Psoas muscle (tissue), 8 donors: ENCODE measurements around the gene SASH1. TPM values are rescaled to one million over a fixed set of nuclear protein-coding genes. Genes with fewer than 3 reads are reported as not detected.

ENCODE experiments used
- ATAC-seq, 4 donors: fragments of 200-7000 bp; cut with Tn5 transposase; one replicate each; pipeline ENCODE4 v1.9.1; 2020; ENCODE audit warnings: moderate library complexity in 3 of 4, mild to moderate bottlenecking in 2 of 4
- DNase-seq, 2 donors: peaks; one replicate each; pipeline ENCODE4 v3.0.0-alpha.2; 2020
- H3K27ac ChIP-seq: fragments of 200-600 bp; one replicate; pipeline ENCODE4 v1.8.0; 2022
- H3K27me3 ChIP-seq, 3 donors: fragments of 200-600 bp in 1 of 3; one replicate each; pipeline versions ENCODE4 v1.6.1 to v1.8.0; 2013 to 2022; ENCODE audit warnings: low read length in 2 of 3, mild to moderate bottlenecking in 2 of 3, moderate library complexity in 1 of 3; ENCODE audit not compliant: insufficient read depth in 3 of 3
- H3K36me3 ChIP-seq, 2 donors: fragments of 200-600 bp in 1 of 2; one replicate each; pipeline versions ENCODE4 v1.6.1 to v1.8.0; 2013 to 2022; ENCODE audit warnings: low read depth in 1 of 2, mild to moderate bottlenecking in 1 of 2, moderate library complexity in 1 of 2; ENCODE audit not compliant: insufficient read depth in 1 of 2
- H3K4me1 ChIP-seq: fragments of 200-600 bp; one replicate; pipeline ENCODE4 v1.8.0; 2022
- H3K4me3 ChIP-seq: fragments of 200-600 bp; one replicate; pipeline ENCODE4 v1.8.0; 2022; ENCODE audit warnings: mild to moderate bottlenecking
- H3K9me3 ChIP-seq: fragments of 200-600 bp; one replicate; pipeline ENCODE4 v1.8.0; 2022
- CTCF ChIP-seq: fragments of 200-600 bp; IDR thresholded peaks from one replicate; pipeline ENCODE4 v1.8.0; 2022; ENCODE audit warnings: antibody characterized with exemption
- WGBS, 3 donors: extraction: QIAGEN DNeasy Blood & Tissue Kit; methylation state at CpG; one replicate each; pipeline versions ENCODE4 v1.1.6 to v1.1.7; 2013; 5-methylcytosine and 5-hydroxymethylcytosine counted together
- intact Hi-C, 2 donors: fragments of 100-400 bp; cut with DNase I; formaldehyde crosslinking; loops; one replicate each; pipeline versions ENCODE4 v1.11.0 to v1.14.2; 2022
- polyA plus RNA-seq, 3 donors: library from polyadenylated mRNA; stranded (reverse); fragments of 200-250 nt; gene quantifications; one replicate each; pipeline ENCODE4 v1.2.3, GENCODE V29; 2013
- total RNA-seq, 4 donors: library from RNA; stranded (reverse); fragmentation: NEBNext Ultra II Directional in 2 of 4; extraction: Animal tissue kit (Norgen Biotek cat#: 25700) in 2 of 4; gene quantifications; one replicate each; pipeline versions ENCODE4 v1.2.1 to v1.2.4, GENCODE V29; 2021 to 2023
- donor health status: healthy with polysubstance abuse.
- donor health status: DM: no; HTN: no; CAD: no; lungs with moderate emphysema.
- donor health status: Bipolar disorder and iron deficiency.
- donor health status: healthy.
- donor health status: DM: yes; HTN: yes; CAD: no.
- donor health status: DM: no; HTN: no; CAD: no.
- donor health status: DM: no; HTN: no; CAD: no.
- donor health status: DM: yes; HTN: yes; CAD: no.

The SASH1 gene
- total and polyA plus RNA-seq, 7 donors: 5.0 to 26.1 (median 13.0) TPM

GRCh38 chr6:148343047-148343782, 577 bp downstream of the SASH1 start:
- intact Hi-C loops: loop anchor here (5.0 to 10.0 kb wide), 3 partner anchors 52 to 119 kb away; no protein-coding TSS in a partner anchor
- 2 to 4% (median 3%) methylated on average over 24 to 34 of the region's 34 CpGs for WGBS, 3 donors
- no peaks in the 10 kb centered on the region for H3K9me3 ChIP-seq
- no peaks in the 10 kb centered on the region for H3K36me3 ChIP-seq
- H3K4me3 ChIP-seq: peak overlapping the region; percentile 79
- DNase-seq (peak in 1 of 2 donors; percentile 60), ATAC-seq (no peak)
- H3K4me1 ChIP-seq: peaks cover 7% of the 10 kb centered on the region
- H3K27me3 ChIP-seq: peaks cover 0 to 3% (median 2%) of the 10 kb centered on the region in 3 donors
- H3K27ac ChIP-seq: peak overlapping the region; percentile 69
- TF ChIP-seq CTCF: peak; percentile 15

GRCh38 chr6:148345176-148345575, 2.5 kb downstream of the SASH1 start:
- Histone ChIP-seq H3K4me3 (peak overlapping the region; percentile 79), H3K9me3 (no peaks in the 10 kb centered on the region), H3K4me1 (peaks cover 7% of the 10 kb centered on the region), H3K27me3 (peaks cover 0 to 5% (median 2%) of the 10 kb centered on the region in 3 donors), H3K36me3 (no peaks in the 10 kb centered on the region), H3K27ac (peak overlapping the region; percentile 36)
- 54 to 58% (median 56%) methylated on average over 1 of the region's 1 CpG for WGBS, 3 donors
- DNase-seq (no peak), ATAC-seq (no peak)
- intact Hi-C loops: loop anchor here (10.0 kb wide), 2 partner anchors 50 to 110 kb away; no protein-coding TSS in a partner anchor
- no peak for TF ChIP-seq CTCF

- Histone ChIP-seq H3K27ac (peak overlapping the region; percentile 36), H3K27me3 (peaks cover 0 to 5% (median 2%) of the 10 kb centered on the region in 3 donors), H3K4me3 (peak overlapping the region; percentile 79), H3K36me3 (no peaks in the 10 kb centered on the region), H3K9me3 (no peaks in the 10 kb centered on the region), H3K4me1 (peaks cover 7% of the 10 kb centered on the region)
- ATAC-seq: no peak
- TF ChIP-seq CTCF: no peak
- intact Hi-C loops: loop anchor here (10.0 kb wide), 2 partner anchors 49 to 109 kb away; no protein-coding TSS in a partner anchor
- 68 to 79% (median 69%) methylated on average over 4 of the region's 4 CpGs for WGBS, 3 donors
- DNase-seq: no peak
Measured at GRCh38 chr6:148345578-148345977, 2.9 kb downstream of the SASH1 start.

GRCh38 chr6:148346681-148347440, 4.2 kb downstream of the SASH1 start:
- Histone ChIP-seq H3K4me1 (peaks cover 2% of the 10 kb centered on the region), H3K4me3 (no peak overlapping the region), H3K27ac (no peak overlapping the region), H3K9me3 (no peaks in the 10 kb centered on the region), H3K27me3 (peaks cover 0 to 5% (median 2%) of the 10 kb centered on the region in 3 donors), H3K36me3 (no peaks in the 10 kb centered on the region)
- ATAC-seq (no peak), DNase-seq (no peak)
- intact Hi-C loops: loop anchor here (10.0 kb wide), 2 partner anchors 48 to 108 kb away; no protein-coding TSS in a partner anchor
- 49 to 62% (median 58%) methylated on average over 6 of the region's 6 CpGs for WGBS, 3 donors
- no peak for TF ChIP-seq CTCF
